ENCODE data around the gene TMEM169. TPM values are rescaled to one million over a fixed set of nuclear protein-coding genes. Genes with fewer than 3 reads are reported as not detected.

The TMEM169 gene
- total RNA-seq, 1 experiment from 2014 or later: 0.74 TPM

DNA sequence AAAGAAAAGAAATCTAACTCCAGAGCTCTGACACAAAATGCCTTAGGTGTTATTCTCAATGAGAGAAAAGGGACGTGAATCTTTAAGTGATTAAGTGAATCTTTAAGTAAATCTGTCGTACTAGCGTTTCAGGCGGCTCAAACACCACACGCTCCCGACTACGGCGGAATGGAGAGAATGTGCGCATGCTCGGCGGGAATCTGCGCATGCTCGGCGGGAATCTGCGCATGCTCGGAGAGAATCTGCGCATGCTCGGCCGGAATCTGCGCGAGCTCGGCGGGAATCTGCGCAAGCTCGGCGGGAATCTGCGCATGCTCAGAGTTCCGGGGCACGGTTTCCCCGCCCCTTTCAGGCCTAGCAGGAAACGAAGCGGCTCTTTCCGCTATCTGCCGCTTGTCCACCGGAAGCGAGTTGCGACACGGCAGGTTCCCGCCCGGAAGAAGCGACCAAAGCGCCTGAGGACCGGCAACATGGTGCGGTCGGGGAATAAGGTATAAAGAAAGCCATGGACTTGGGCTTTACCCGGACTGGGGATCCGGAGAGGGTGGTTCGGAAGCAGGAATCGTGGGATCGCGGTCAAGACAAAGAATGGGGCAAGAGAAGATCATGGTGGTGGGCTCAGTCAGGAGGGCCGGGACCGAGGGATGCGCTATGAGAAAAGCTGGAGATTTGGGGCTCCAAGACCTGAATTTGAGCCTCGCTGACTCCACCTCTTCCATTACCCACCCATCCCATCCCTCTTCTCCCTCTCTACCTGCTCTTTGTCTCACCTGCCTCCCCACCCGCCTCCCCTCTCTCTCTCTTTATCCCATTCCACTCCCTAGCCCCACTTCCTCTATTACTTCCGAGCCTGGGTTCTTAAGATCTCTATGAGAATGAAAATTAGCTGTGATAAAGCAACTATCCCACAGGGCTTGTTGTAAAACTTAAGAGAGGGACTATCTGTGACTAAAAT, 27.5 kb downstream of the TMEM169 start, which contains the start of gene XRCC5:
TSS of gene XRCC5 (plus strand) at position 382 of the 955 bp plus-strand sequence. CDS start at position 471, 89 bp downstream.
- ChIA-PET POLR2A (interaction anchor here (0.5 to 0.7 kb wide), 3 partner anchors 55 to 535 kb away, joined by 5 to 7 read pairs (median 5); no protein-coding TSS in a partner anchor), CTCF (interaction anchor here (1.1 kb wide), 1 partner anchor 17 kb away, joined by 3 read pairs; no protein-coding TSS in a partner anchor)
- peak within 1 kb of the TSS; percentile 98 for H3K27ac ChIP-seq (ENCODE audit: low read length)
- peaks cover 39% of the 10 kb centered on the region for H3K4me1 ChIP-seq (ENCODE audit: control insufficient read depth, insufficient read depth, low read length)
- H3K27me3 ChIP-seq (ENCODE audit: control insufficient read depth, insufficient read depth, low read length): no peaks in the 10 kb centered on the region
- in situ Hi-C loops (cut with HindIII; ENCODE audit: low pct_unique_long_range_greater_than_20kb, low sequenced_read_pairs): no loop called here
- DNase-seq (ENCODE audit: low read depth, low spot score) (peak; percentile 84), ATAC-seq (peak; percentile 92)
- BruUV-seq (replicated peaks): no TSS peak
- intact Hi-C loops (cut with micrococcal nuclease; ENCODE audit: unreplicated experiment): no loop called here
- no peaks in the 10 kb centered on the region for H3K9me3 ChIP-seq (ENCODE audit: control insufficient read depth, insufficient read depth, low read depth, low read length)
- H3K4me3 ChIP-seq (ENCODE audit: low read depth in 2 of 2, low read length in 2 of 2): peak within 1 kb of the TSS; percentile 64 to 89
- no peak for TF ChIP-seq TCF7L2 (IDR thresholded peaks at IDR 0.05; ENCODE audit: low read depth, low read length)
- TF ChIP-seq, protein P1, sequence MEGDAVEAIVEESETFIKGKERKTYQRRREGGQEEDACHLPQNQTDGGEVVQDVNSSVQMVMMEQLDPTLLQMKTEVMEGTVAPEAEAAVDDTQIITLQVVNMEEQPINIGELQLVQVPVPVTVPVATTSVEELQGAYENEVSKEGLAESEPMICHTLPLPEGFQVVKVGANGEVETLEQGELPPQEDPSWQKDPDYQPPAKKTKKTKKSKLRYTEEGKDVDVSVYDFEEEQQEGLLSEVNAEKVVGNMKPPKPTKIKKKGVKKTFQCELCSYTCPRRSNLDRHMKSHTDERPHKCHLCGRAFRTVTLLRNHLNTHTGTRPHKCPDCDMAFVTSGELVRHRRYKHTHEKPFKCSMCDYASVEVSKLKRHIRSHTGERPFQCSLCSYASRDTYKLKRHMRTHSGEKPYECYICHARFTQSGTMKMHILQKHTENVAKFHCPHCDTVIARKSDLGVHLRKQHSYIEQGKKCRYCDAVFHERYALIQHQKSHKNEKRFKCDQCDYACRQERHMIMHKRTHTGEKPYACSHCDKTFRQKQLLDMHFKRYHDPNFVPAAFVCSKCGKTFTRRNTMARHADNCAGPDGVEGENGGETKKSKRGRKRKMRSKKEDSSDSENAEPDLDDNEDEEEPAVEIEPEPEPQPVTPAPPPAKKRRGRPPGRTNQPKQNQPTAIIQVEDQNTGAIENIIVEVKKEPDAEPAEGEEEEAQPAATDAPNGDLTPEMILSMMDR (IDR thresholded peaks at IDR 0.05): no peak
- peak; percentile 92; the same call in 1 of the 2 replicates for TF ChIP-seq SIN3A (IDR thresholded peaks at IDR 0.05; ENCODE audit: borderline replicate concordance, insufficient read depth, low read depth, low read length)
- peak; percentile 98 for TF ChIP-seq POLR2AphosphoS5 (IDR thresholded peaks at IDR 0.05; ENCODE audit: low read depth, low read length)
- TF ChIP-seq, protein P2, sequence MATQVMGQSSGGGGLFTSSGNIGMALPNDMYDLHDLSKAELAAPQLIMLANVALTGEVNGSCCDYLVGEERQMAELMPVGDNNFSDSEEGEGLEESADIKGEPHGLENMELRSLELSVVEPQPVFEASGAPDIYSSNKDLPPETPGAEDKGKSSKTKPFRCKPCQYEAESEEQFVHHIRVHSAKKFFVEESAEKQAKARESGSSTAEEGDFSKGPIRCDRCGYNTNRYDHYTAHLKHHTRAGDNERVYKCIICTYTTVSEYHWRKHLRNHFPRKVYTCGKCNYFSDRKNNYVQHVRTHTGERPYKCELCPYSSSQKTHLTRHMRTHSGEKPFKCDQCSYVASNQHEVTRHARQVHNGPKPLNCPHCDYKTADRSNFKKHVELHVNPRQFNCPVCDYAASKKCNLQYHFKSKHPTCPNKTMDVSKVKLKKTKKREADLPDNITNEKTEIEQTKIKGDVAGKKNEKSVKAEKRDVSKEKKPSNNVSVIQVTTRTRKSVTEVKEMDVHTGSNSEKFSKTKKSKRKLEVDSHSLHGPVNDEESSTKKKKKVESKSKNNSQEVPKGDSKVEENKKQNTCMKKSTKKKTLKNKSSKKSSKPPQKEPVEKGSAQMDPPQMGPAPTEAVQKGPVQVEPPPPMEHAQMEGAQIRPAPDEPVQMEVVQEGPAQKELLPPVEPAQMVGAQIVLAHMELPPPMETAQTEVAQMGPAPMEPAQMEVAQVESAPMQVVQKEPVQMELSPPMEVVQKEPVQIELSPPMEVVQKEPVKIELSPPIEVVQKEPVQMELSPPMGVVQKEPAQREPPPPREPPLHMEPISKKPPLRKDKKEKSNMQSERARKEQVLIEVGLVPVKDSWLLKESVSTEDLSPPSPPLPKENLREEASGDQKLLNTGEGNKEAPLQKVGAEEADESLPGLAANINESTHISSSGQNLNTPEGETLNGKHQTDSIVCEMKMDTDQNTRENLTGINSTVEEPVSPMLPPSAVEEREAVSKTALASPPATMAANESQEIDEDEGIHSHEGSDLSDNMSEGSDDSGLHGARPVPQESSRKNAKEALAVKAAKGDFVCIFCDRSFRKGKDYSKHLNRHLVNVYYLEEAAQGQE (IDR thresholded peaks at IDR 0.05; ENCODE audit: insufficient read depth in 1 of 2, low read depth in 2 of 2, low read length in 1 of 2): 0 out of 4 replicates have a peak, but pooled peaks of 1 of the 2 experiments have one; percentile 30
- peaks cover 38% of the 10 kb centered on the region for H3K36me3 ChIP-seq (ENCODE audit: control insufficient read depth, insufficient read depth, low read length)

DNA sequence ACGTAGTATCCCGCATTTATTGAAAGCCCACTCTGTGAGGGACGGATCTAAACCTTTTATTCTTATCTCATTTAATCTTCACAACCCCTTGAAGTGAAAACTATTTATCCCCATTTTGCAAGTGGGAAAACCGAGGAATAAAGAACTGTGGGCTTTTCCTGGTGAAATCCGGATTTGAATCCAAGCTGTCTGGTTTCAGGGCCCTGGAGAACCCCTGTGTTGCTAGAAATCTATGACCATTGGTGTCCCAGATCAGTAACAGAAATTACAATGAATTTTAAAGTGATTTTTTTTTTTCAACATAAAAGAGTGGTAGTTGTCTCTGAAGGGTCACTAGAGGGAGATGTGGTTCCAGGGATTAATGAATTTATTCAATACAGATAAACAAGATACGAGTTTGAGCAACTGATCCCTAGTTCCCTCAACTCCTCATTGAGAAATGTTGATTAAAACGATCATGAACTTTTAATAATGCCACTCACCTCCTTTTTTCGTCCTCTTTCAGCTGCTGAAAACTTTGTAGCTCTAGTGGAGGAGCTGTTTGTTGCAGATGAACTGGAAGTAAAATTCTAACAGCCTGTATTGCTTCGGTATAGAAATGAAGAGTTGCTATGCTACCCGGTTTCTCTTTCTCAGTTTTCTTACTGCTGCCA, 28.4 kb downstream of the TMEM169 start:
- POLR2A ChIA-PET: interaction anchor here (0.5 kb wide), 1 partner anchor 12 kb away, joined by 3 read pairs; no protein-coding TSS in a partner anchor

More for the DNA sequence above, 28.4 kb downstream of the TMEM169 start:
- intact Hi-C loops (cut with micrococcal nuclease; ENCODE audit: unreplicated experiment) (no loop called here), in situ Hi-C loops (cut with HindIII; ENCODE audit: low pct_unique_long_range_greater_than_20kb, low sequenced_read_pairs) (no loop called here)
- DNase-seq (ENCODE audit: low read depth, low spot score) (no peak), ATAC-seq (no peak)
- Histone ChIP-seq H3K36me3 (ENCODE audit: control insufficient read depth, insufficient read depth, low read length) (peaks cover 40% of the 10 kb centered on the region), H3K4me3 (ENCODE audit: low read depth in 2 of 2, low read length in 2 of 2) (peak overlapping the region; percentile 64 to 89), H3K27me3 (ENCODE audit: control insufficient read depth, insufficient read depth, low read length) (no peaks in the 10 kb centered on the region), H3K9me3 (ENCODE audit: control insufficient read depth, insufficient read depth, low read depth, low read length) (no peaks in the 10 kb centered on the region), H3K27ac (ENCODE audit: low read length) (peak overlapping the region; percentile 94), H3K4me1 (ENCODE audit: control insufficient read depth, insufficient read depth, low read length) (peaks cover 44% of the 10 kb centered on the region)
- no peak for TF ChIP-seq TCF7L2 (IDR thresholded peaks at IDR 0.05; ENCODE audit: low read depth, low read length)
- TF ChIP-seq, protein P1 (IDR thresholded peaks at IDR 0.05): peak; percentile 54; the same call in 1 of the 2 replicates
- CTCF ChIA-PET: interaction anchor here (0.7 kb wide), 1 partner anchor 47 kb away, joined by 3 read pairs; no protein-coding TSS in a partner anchor
- BruUV-seq (replicated peaks): TSS peak; percentile 81

Measured in Panc1 (cell line).